Stomach smooth muscle (tissue), 2 donors: Measurements from ENCODE around the gene CYP27A1.
A peak's percentile ranks its signal among the peaks of the same experiment; 100 is the strongest.

Source experiments
- H3K27ac ChIP-seq: one replicate; pipeline ENCODE4 v1.7.0; 2013; ENCODE audit warnings: mild to moderate bottlenecking, low read length, inconsistent platforms
- H3K27me3 ChIP-seq, 2 donors: one replicate each; pipeline ENCODE4 v1.7.0; 2013; ENCODE audit warnings: low read length in 2 of 2; ENCODE audit not compliant: insufficient read depth in 2 of 2, control insufficient read depth in 1 of 2
- H3K36me3 ChIP-seq, 2 donors: one replicate each; pipeline ENCODE4 v1.7.0; 2013; ENCODE audit warnings: low read length in 2 of 2; ENCODE audit not compliant: control insufficient read depth in 2 of 2, insufficient read depth in 2 of 2
- H3K4me1 ChIP-seq: one replicate; pipeline ENCODE4 v1.7.0; 2013; ENCODE audit warnings: low read length; ENCODE audit not compliant: control insufficient read depth, insufficient read depth
- H3K4me3 ChIP-seq, 2 donors: one replicate each; pipeline ENCODE4 v1.7.0; 2013; ENCODE audit warnings: low read length in 2 of 2
- H3K9ac ChIP-seq, 2 donors: one replicate each; pipeline ENCODE4 v1.7.0; 2013; ENCODE audit warnings: low read length in 2 of 2, mild to moderate bottlenecking in 1 of 2
- H3K9me3 ChIP-seq, 2 donors: one replicate each; pipeline ENCODE4 v1.7.0; 2013; ENCODE audit warnings: low read length in 2 of 2; ENCODE audit not compliant: control insufficient read depth in 2 of 2
- donor health status: healthy.
- donor health status: Pancreatic carcinoma.

The CYP27A1 gene

GRCh38 chr2:218792433-218792832 lies 10.5 kb downstream of the CYP27A1 start:
- Histone ChIP-seq H3K4me1 (no peaks in the 10 kb centered on the region), H3K9ac (no peak overlapping the region), H3K27ac (no peak overlapping the region), H3K36me3 (peaks cover 0 to 3% of the 10 kb centered on the region in 2 donors), H3K27me3 (no peaks in the 10 kb centered on the region), H3K4me3 (no peak overlapping the region), H3K9me3 (no peaks in the 10 kb centered on the region)

GRCh38 chr2:218796691-218797090 lies 14.7 kb downstream of the CYP27A1 start:
- no peaks in the 10 kb centered on the region for H3K36me3 ChIP-seq
- H3K9me3 ChIP-seq, result no peaks in the 10 kb centered on the region
- H3K27me3 ChIP-seq, result peaks cover 0 to 2% of the 10 kb centered on the region in 2 donors
- H3K27ac ChIP-seq, result no peak overlapping the region
- no peak overlapping the region for H3K4me3 ChIP-seq
- H3K9ac ChIP-seq, result no peak overlapping the region
- no peaks in the 10 kb centered on the region for H3K4me1 ChIP-seq

GRCh38 chr2:218798767-218799504 lies 17.0 kb downstream of the CYP27A1 start:
- H3K27me3 ChIP-seq, result peaks cover 0 to 2% of the 10 kb centered on the region in 2 donors
- no peak overlapping the region for H3K4me3 ChIP-seq
- no peak overlapping the region for H3K27ac ChIP-seq
- H3K4me1 ChIP-seq, result no peaks in the 10 kb centered on the region
- H3K36me3 ChIP-seq, result no peaks in the 10 kb centered on the region
- H3K9me3 ChIP-seq, result no peaks in the 10 kb centered on the region
- H3K9ac ChIP-seq, result no peak overlapping the region

GRCh38 chr2:218799990-218800389 lies 18.0 kb downstream of the CYP27A1 start:
- Histone ChIP-seq H3K27ac (no peak overlapping the region), H3K9me3 (peaks cover 0 to 3% of the 10 kb centered on the region in 2 donors), H3K9ac (no peak overlapping the region), H3K4me3 (no peak overlapping the region), H3K27me3 (peaks cover 0 to 2% of the 10 kb centered on the region in 2 donors), H3K4me1 (no peaks in the 10 kb centered on the region), H3K36me3 (no peaks in the 10 kb centered on the region)

- Histone ChIP-seq H3K4me3 (no peak overlapping the region), H3K36me3 (no peaks in the 10 kb centered on the region), H3K27ac (no peak overlapping the region), H3K4me1 (no peaks in the 10 kb centered on the region), H3K9me3 (peaks cover 0 to 3% of the 10 kb centered on the region in 2 donors), H3K9ac (no peak overlapping the region), H3K27me3 (peaks cover 0 to 2% of the 10 kb centered on the region in 2 donors)
Measured at GRCh38 chr2:218802386-218802994, 20.5 kb downstream of the CYP27A1 start.

- Histone ChIP-seq H3K27ac (no peak overlapping the region), H3K4me1 (peaks cover 4% of the 10 kb centered on the region), H3K36me3 (no peaks in the 10 kb centered on the region), H3K27me3 (peaks cover 0 to 2% of the 10 kb centered on the region in 2 donors), H3K9ac (no peak overlapping the region), H3K9me3 (peaks cover 0 to 3% of the 10 kb centered on the region in 2 donors), H3K4me3 (no peak overlapping the region)
Measured at GRCh38 chr2:218804817-218805216, 22.9 kb downstream of the CYP27A1 start.

- Histone ChIP-seq H3K27ac (peak overlapping the region; percentile 7), H3K9ac (no peak overlapping the region), H3K27me3 (no peaks in the 10 kb centered on the region), H3K36me3 (no peaks in the 10 kb centered on the region), H3K4me3 (no peak overlapping the region), H3K9me3 (peaks cover 0 to 3% of the 10 kb centered on the region in 2 donors), H3K4me1 (peaks cover 4% of the 10 kb centered on the region)
Measured at GRCh38 chr2:218805627-218806026, 23.7 kb downstream of the CYP27A1 start.

- Histone ChIP-seq H3K9me3 (peaks cover 0 to 3% of the 10 kb centered on the region in 2 donors), H3K36me3 (no peaks in the 10 kb centered on the region), H3K9ac (no peak overlapping the region), H3K4me1 (peaks cover 4% of the 10 kb centered on the region), H3K27ac (peak overlapping the region; percentile 7), H3K27me3 (no peaks in the 10 kb centered on the region), H3K4me3 (peak overlapping the region in 1 of 2 donors; percentile 31)
Measured at GRCh38 chr2:218806346-218806978, 24.5 kb downstream of the CYP27A1 start.

GRCh38 chr2:218807626-218808025 lies 25.7 kb downstream of the CYP27A1 start:
- H3K4me3 ChIP-seq, result no peak overlapping the region
- H3K9ac ChIP-seq, result no peak overlapping the region
- peaks cover 4% of the 10 kb centered on the region for H3K4me1 ChIP-seq
- peaks cover 0 to 3% of the 10 kb centered on the region in 2 donors for H3K36me3 ChIP-seq
- H3K27ac ChIP-seq, result no peak overlapping the region
- H3K9me3 ChIP-seq, result peaks cover 0 to 3% of the 10 kb centered on the region in 2 donors
- no peaks in the 10 kb centered on the region for H3K27me3 ChIP-seq

GRCh38 chr2:218809515-218809914 lies 27.6 kb downstream of the CYP27A1 start:
- Histone ChIP-seq H3K36me3 (peaks cover 0 to 13% of the 10 kb centered on the region in 2 donors), H3K27ac (no peak overlapping the region), H3K4me1 (peaks cover 4% of the 10 kb centered on the region), H3K4me3 (no peak overlapping the region), H3K27me3 (no peaks in the 10 kb centered on the region), H3K9ac (no peak overlapping the region), H3K9me3 (no peaks in the 10 kb centered on the region)
